KBM-7 (cell line): Measurements from ENCODE around the gene COX19.
"Not testable (repeated sequence)": the region's sequence is repeated elsewhere in the genome, so short reads cannot be mapped to it uniquely, and the experiment has no call there.

ENCODE experiments used
- DNase-seq: peaks from one replicate; pipeline ENCODE4 v3.0.0-alpha.2; 2015
- in situ Hi-C: fragments of 300-500 bp; cut with MboI; formaldehyde crosslinking; loops from 2 replicates; pipeline ENCODE4 v1.14.3; 2020; ENCODE audit warnings: low sequenced_read_pairs, low pct_unique_long_range_greater_than_20kb, mixed read lengths

COX19 gene

GRCh38 chr7:935164-935873 is 40.0 kb downstream of the COX19 start:
- in situ Hi-C loops, result no loop called here

GRCh38 chr7:934469-935163 is 40.7 kb downstream of the COX19 start:
- in situ Hi-C loops, result no loop called here

More at GRCh38 chr7:935164-935873, 40.0 kb downstream of the COX19 start:
- DNase-seq, result no peak

GRCh38 chr7:932651-932975 is 42.7 kb downstream of the COX19 start:
- in situ Hi-C loops, result no loop called here
- no peak for DNase-seq

More at GRCh38 chr7:934469-935163, 40.7 kb downstream of the COX19 start:
- no peak for DNase-seq

GRCh38 chr7:931871-932650 is 43.3 kb downstream of the COX19 start:
- in situ Hi-C loops, result no loop called here

GRCh38 chr7:930975-931758 is 44.2 kb downstream of the COX19 start:
- in situ Hi-C loops, result no loop called here
- DNase-seq, result no peak

More at GRCh38 chr7:931871-932650, 43.3 kb downstream of the COX19 start:
- DNase-seq, result no peak

GRCh38 chr7:929311-929711 is 46.0 kb downstream of the COX19 start:
- no peak for DNase-seq
- in situ Hi-C loops, result no loop called here

GRCh38 chr7:927031-927671 is 48.2 kb downstream of the COX19 start:
- DNase-seq, result no peak
- in situ Hi-C loops, result no loop called here

GRCh38 chr7:926061-927030 is 49.0 kb downstream of the COX19 start:
- in situ Hi-C loops, result no loop called here
- no peak for DNase-seq

- in situ Hi-C loops, result no loop called here
- DNase-seq, result no peak
These were observed 49.7 kb downstream of the COX19 start for GRCh38 chr7:925601-926000.

GRCh38 chr7:924541-925231 is 50.7 kb downstream of the COX19 start:
- in situ Hi-C loops, result no loop called here

GRCh38 chr7:924042-924441 is 51.3 kb downstream of the COX19 start:
- in situ Hi-C loops, result not testable (repeated sequence)

More at GRCh38 chr7:924541-925231, 50.7 kb downstream of the COX19 start:
- DNase-seq, result peak; percentile 31

GRCh38 chr7:923108-924041 is 52.0 kb downstream of the COX19 start:
- peak; percentile 95 for DNase-seq
- in situ Hi-C loops, result no loop called here

More at GRCh38 chr7:924042-924441, 51.3 kb downstream of the COX19 start:
- DNase-seq, result not testable (repeated sequence)

- no peak for DNase-seq
- in situ Hi-C loops, result no loop called here
These were observed 52.8 kb downstream of the COX19 start for GRCh38 chr7:922334-923107.

- DNase-seq, result no peak
- in situ Hi-C loops, result no loop called here
These were observed 53.6 kb downstream of the COX19 start for GRCh38 chr7:921581-922333.

GRCh38 chr7:921071-921461 is 54.3 kb downstream of the COX19 start:
- DNase-seq, result no peak
- in situ Hi-C loops, result no loop called here
